ENCODE data around the gene RARRES1.

Gene RARRES1

DNA sequence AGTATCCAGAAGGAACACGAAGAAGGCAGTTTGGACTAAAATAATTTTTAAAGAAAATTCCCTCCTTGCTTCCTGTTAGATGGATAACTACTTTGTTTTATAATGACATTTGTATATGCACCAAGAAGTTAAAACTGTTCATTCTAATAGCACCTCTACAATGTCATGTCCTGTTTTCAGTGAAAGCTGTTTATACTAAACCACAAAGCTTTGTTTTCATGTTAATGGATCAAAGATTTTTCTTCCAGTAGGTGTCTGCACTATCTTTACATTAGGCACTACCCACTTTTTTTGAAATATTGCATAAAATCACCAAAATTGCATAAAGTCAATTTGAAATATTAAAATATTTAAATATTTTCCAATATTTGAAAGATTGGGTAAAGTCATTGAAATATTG, 10.1 kb downstream of the RARRES1 start:
- TF ChIP-seq EZH2phosphoT487 (IDR thresholded peaks at IDR 0.05; ENCODE audit: borderline replicate concordance, low read length): no peak
- TF ChIP-seq, protein P1, sequence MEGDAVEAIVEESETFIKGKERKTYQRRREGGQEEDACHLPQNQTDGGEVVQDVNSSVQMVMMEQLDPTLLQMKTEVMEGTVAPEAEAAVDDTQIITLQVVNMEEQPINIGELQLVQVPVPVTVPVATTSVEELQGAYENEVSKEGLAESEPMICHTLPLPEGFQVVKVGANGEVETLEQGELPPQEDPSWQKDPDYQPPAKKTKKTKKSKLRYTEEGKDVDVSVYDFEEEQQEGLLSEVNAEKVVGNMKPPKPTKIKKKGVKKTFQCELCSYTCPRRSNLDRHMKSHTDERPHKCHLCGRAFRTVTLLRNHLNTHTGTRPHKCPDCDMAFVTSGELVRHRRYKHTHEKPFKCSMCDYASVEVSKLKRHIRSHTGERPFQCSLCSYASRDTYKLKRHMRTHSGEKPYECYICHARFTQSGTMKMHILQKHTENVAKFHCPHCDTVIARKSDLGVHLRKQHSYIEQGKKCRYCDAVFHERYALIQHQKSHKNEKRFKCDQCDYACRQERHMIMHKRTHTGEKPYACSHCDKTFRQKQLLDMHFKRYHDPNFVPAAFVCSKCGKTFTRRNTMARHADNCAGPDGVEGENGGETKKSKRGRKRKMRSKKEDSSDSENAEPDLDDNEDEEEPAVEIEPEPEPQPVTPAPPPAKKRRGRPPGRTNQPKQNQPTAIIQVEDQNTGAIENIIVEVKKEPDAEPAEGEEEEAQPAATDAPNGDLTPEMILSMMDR (IDR thresholded peaks at IDR 0.05; ENCODE audit: low read depth, low read length, poor library complexity, severe bottlenecking): no peak
- H4K20me1 ChIP-seq (ENCODE audit: control insufficient read depth, insufficient read depth, low read depth, low read length): no peaks in the 10 kb centered on the region
- H3F3A ChIP-seq (ENCODE audit: control insufficient read depth, insufficient read depth): no peaks in the 10 kb centered on the region
- no peaks in the 10 kb centered on the region; the same call in 1 of the 2 replicates for H3K79me2 ChIP-seq (ENCODE audit: control insufficient read depth, low read length)
- no peak overlapping the region for H3K4me3 ChIP-seq (ENCODE audit: low read length)
- peaks cover 7% of the 10 kb centered on the region for H3K4me1 ChIP-seq (ENCODE audit: control insufficient read depth, low read length)
- no peak overlapping the region for H3K27ac ChIP-seq (ENCODE audit: low read depth, low read length)
- H3K9me2 ChIP-seq (replicated peaks; ENCODE audit: control insufficient read depth, low read length): no peaks in the 10 kb centered on the region
- H3K9me3 ChIP-seq (ENCODE audit: control insufficient read depth, insufficient read depth, low read length): no peaks in the 10 kb centered on the region
- H3K27me3 ChIP-seq (ENCODE audit: control insufficient read depth, low read length): no peaks in the 10 kb centered on the region
- no peaks in the 10 kb centered on the region for H3K36me3 ChIP-seq (ENCODE audit: control insufficient read depth, low read length)
- H3K4me2 ChIP-seq (ENCODE audit: low read length): no peak overlapping the region

DNA sequence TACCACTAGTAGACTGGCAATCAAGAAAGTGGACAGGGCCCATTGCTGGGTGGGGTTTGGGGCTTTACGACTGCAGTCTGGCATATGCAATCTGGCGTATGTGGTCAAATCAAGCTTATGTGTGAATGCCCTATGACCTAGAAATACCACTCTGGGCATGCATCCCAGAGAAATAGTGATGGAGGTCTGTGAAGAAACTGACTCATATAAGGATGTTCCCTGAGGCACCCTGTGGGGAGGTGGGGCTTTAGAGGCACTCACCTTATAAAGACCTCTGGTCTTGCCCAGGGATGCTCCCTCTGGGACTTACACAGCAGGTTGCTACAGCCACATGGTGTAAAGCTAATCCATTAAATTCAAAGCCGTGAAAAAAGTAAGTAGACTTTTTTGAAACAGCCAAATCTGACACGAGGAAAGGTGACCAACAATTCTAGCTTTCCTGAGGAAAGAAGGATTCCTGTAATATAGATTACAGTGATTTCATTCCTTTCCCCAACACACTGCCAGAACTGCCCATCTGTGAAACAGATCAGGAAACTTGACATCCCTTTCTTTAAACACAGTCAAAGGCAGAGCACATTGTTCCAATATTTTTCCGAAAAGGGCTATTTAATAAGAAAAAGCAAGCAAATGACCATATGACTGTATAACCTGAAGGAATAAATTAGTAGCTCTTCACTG, 13.6 kb downstream of the RARRES1 start:
- TF ChIP-seq EZH2phosphoT487 (IDR thresholded peaks at IDR 0.05; ENCODE audit: borderline replicate concordance, low read length): no peak
- H3K27ac ChIP-seq (ENCODE audit: low read depth, low read length): no peak overlapping the region
- no peaks in the 10 kb centered on the region for H3K27me3 ChIP-seq (ENCODE audit: control insufficient read depth, low read length)
- no peak overlapping the region for H3K4me2 ChIP-seq (ENCODE audit: low read length)
- no peak overlapping the region for H3K4me3 ChIP-seq (ENCODE audit: low read length)
- H3K9me3 ChIP-seq (ENCODE audit: control insufficient read depth, insufficient read depth, low read length): no peaks in the 10 kb centered on the region
- no peaks in the 10 kb centered on the region; the same call in 1 of the 2 replicates for H3K79me2 ChIP-seq (ENCODE audit: control insufficient read depth, low read length)
- H4K20me1 ChIP-seq (ENCODE audit: control insufficient read depth, insufficient read depth, low read depth, low read length): no peaks in the 10 kb centered on the region
- H3K9me2 ChIP-seq (replicated peaks; ENCODE audit: control insufficient read depth, low read length): no peaks in the 10 kb centered on the region
- H3K36me3 ChIP-seq (ENCODE audit: control insufficient read depth, low read length): no peaks in the 10 kb centered on the region
- H3K4me1 ChIP-seq (ENCODE audit: control insufficient read depth, low read length): peaks cover 7% of the 10 kb centered on the region
- H3F3A ChIP-seq (ENCODE audit: control insufficient read depth, insufficient read depth): no peaks in the 10 kb centered on the region

- H3K4me2 ChIP-seq (ENCODE audit: low read length): no peak overlapping the region
- H3F3A ChIP-seq (ENCODE audit: control insufficient read depth, insufficient read depth): no peaks in the 10 kb centered on the region
- H3K27ac ChIP-seq (ENCODE audit: low read depth, low read length): no peak overlapping the region
These were observed 14.7 kb downstream of the RARRES1 start for GRCh38 chr3:158717576-158717975.

GRCh38 chr3:158713094-158713499, 19.2 kb downstream of the RARRES1 start:
- Histone ChIP-seq H3K4me3 (ENCODE audit: low read length) (no peak overlapping the region), H3K4me2 (ENCODE audit: low read length) (no peak overlapping the region), H3K27ac (ENCODE audit: low read depth, low read length) (no peak overlapping the region), H3K79me2 (ENCODE audit: control insufficient read depth, low read length) (no peaks in the 10 kb centered on the region), H3K36me3 (ENCODE audit: control insufficient read depth, low read length) (peaks cover 14% of the 10 kb centered on the region), H3K9me2 (replicated peaks; ENCODE audit: control insufficient read depth, low read length) (no peaks in the 10 kb centered on the region), H3K27me3 (ENCODE audit: control insufficient read depth, low read length) (no peaks in the 10 kb centered on the region), H4K20me1 (ENCODE audit: control insufficient read depth, insufficient read depth, low read depth, low read length) (no peaks in the 10 kb centered on the region), H3K4me1 (ENCODE audit: control insufficient read depth, low read length) (no peaks in the 10 kb centered on the region), H3K9me3 (ENCODE audit: control insufficient read depth, insufficient read depth, low read length) (no peaks in the 10 kb centered on the region), H3F3A (ENCODE audit: control insufficient read depth, insufficient read depth) (no peaks in the 10 kb centered on the region)
- TF ChIP-seq EZH2phosphoT487 (IDR thresholded peaks at IDR 0.05; ENCODE audit: borderline replicate concordance, low read length): no peak

More at GRCh38 chr3:158717576-158717975, 14.7 kb downstream of the RARRES1 start:
- H4K20me1 ChIP-seq (ENCODE audit: control insufficient read depth, insufficient read depth, low read depth, low read length): no peaks in the 10 kb centered on the region
- H3K36me3 ChIP-seq (ENCODE audit: control insufficient read depth, low read length): no peaks in the 10 kb centered on the region; the same call in 1 of the 2 replicates
- peaks cover 2% of the 10 kb centered on the region; the same call in 1 of the 2 replicates for H3K4me1 ChIP-seq (ENCODE audit: control insufficient read depth, low read length)
- H3K27me3 ChIP-seq (ENCODE audit: control insufficient read depth, low read length): no peaks in the 10 kb centered on the region
- H3K79me2 ChIP-seq (ENCODE audit: control insufficient read depth, low read length): no peaks in the 10 kb centered on the region
- no peaks in the 10 kb centered on the region for H3K9me3 ChIP-seq (ENCODE audit: control insufficient read depth, insufficient read depth, low read length)
- no peaks in the 10 kb centered on the region for H3K9me2 ChIP-seq (replicated peaks; ENCODE audit: control insufficient read depth, low read length)
- H3K4me3 ChIP-seq (ENCODE audit: low read length): no peak overlapping the region
- no peak for TF ChIP-seq EZH2phosphoT487 (IDR thresholded peaks at IDR 0.05; ENCODE audit: borderline replicate concordance, low read length)
- TF ChIP-seq, protein P1 (IDR thresholded peaks at IDR 0.05; ENCODE audit: low read depth, low read length, poor library complexity, severe bottlenecking): no peak

Data from DOHH2 (cell line).